HepG2 (cell line): ENCODE measurements around the gene THUMPD2. TPM values are rescaled to one million over a fixed set of nuclear protein-coding genes. Genes with fewer than 3 reads are reported as not detected.

Source experiments
- ATAC-seq: fragments of 200-7000 bp; cut with Tn5 transposase; 3 replicates; pipeline ENCODE4 v1.9.1; 2020; ENCODE audit warnings: mild to moderate bottlenecking, moderate library complexity
- BruUV-seq: library from RNA; stranded (reverse); fragments of 400-500 nt; replicated peaks from 2 replicates; lab custom pipeline; 2021; lab: Mats Ljungman, UMichigan
- CTCF ChIA-PET: fragments of 300-600 bp; formaldehyde crosslinking; extraction: SDS; loops from one replicate; lab custom pipeline; 2021; ENCODE audit warnings: low total read pairs, inconsistent platforms, low intra/inter-chr PET ratio; lab: Yijun Ruan, JAX
- POLR2A ChIA-PET: fragments of 350-600 bp; sonication (Branson Sonifier 250); formaldehyde crosslinking; loops from one replicate; lab custom pipeline; 2020; ENCODE audit warnings: antibody characterized with exemption, inconsistent platforms; lab: Yijun Ruan, JAX
- DNase-seq: peaks from one replicate; pipeline ENCODE4 v3.0.0-alpha.2; 2015; ENCODE audit warnings: low spot score
- FAIRE-seq: peaks from 3 replicates; lab custom pipeline; 2011; peaks lifted over from hg19 to GRCh38; lab: Jason Lieb, UNC
- H2AFZ ChIP-seq: one replicate; pipeline ENCODE4 v1.6.1; 2011; ENCODE audit warnings: low read length, inconsistent platforms
- H3K27ac ChIP-seq: fragments of 300-600 bp; 3 replicates; pipeline ENCODE4 v1.8.0; 2011; ENCODE audit warnings: mixed run types, mild to moderate bottlenecking, mixed read lengths, low read length, inconsistent platforms; ENCODE audit not compliant: insufficient read depth; ENCODE audit errors: extremely low read length
- H3K27me3 ChIP-seq, 2 experiments: fragments of 200-600 bp in 1 of 2; 2 replicates in 1 of 2; 3 replicates in 1 of 2; pipeline versions ENCODE4 v1.6.0 to v1.8.0; 2011; ENCODE audit warnings: low read length in 2 of 2, mild to moderate bottlenecking in 2 of 2, moderate library complexity in 2 of 2, inconsistent platforms in 1 of 2; ENCODE audit not compliant: insufficient read depth in 2 of 2, control insufficient read depth in 1 of 2
- H3K36me3 ChIP-seq, 2 experiments: fragments of 200-600 bp in 1 of 2; replicated peaks in 1 of 2; 2 replicates in 1 of 2; 3 replicates in 1 of 2; pipeline versions ENCODE4 v1.5.1 to v1.8.0; 2011; ENCODE audit warnings: low read length in 2 of 2, inconsistent platforms in 1 of 2; ENCODE audit not compliant: insufficient read depth in 2 of 2, control insufficient read depth in 1 of 2
- H3K4me1 ChIP-seq: 2 replicates; pipeline ENCODE4 v1.5.1; 2012; ENCODE audit warnings: low read length, inconsistent platforms; ENCODE audit not compliant: insufficient read depth
- H3K4me2 ChIP-seq: 2 replicates; pipeline ENCODE4 v1.6.0; 2011; ENCODE audit warnings: low read depth, low read length, inconsistent platforms
- H3K4me3 ChIP-seq, 3 experiments: fragments of 200-600 bp in 1 of 3; sonication (generic), shearing (Covaris generic) in 1 of 3; replicated peaks in 1 of 3; 2 replicates each; pipeline ENCODE4 v1.5.1; 2011 to 2016; ENCODE audit warnings: low read length in 3 of 3, inconsistent platforms in 2 of 3, low read depth in 2 of 3, mild to moderate bottlenecking in 2 of 3, control low read depth in 1 of 3, mixed read lengths in 1 of 3; ENCODE audit not compliant: insufficient read depth in 1 of 3
- H3K79me2 ChIP-seq: one replicate; pipeline ENCODE4 v1.6.1; 2011; ENCODE audit warnings: low read length, inconsistent platforms; ENCODE audit not compliant: insufficient read depth
- H3K9ac ChIP-seq: 2 replicates; pipeline ENCODE4 v1.6.0; 2011; ENCODE audit warnings: mild to moderate bottlenecking, low read depth, low read length, inconsistent platforms; ENCODE audit not compliant: insufficient read depth
- H3K9me3 ChIP-seq: 2 replicates; pipeline ENCODE4 v1.5.1; 2012; ENCODE audit warnings: mild to moderate bottlenecking, low read length
- H4K20me1 ChIP-seq: 2 replicates; pipeline ENCODE4 v1.6.0; 2011; ENCODE audit warnings: inconsistent platforms, mild to moderate bottlenecking, low read length, moderate library complexity; ENCODE audit not compliant: insufficient read depth
- ARNTL ChIP-seq: sonication (generic); formaldehyde crosslinking; IDR thresholded peaks from 2 replicates; pipeline ENCODE4 v1.4.0; 2020; ENCODE audit warnings: mild to moderate bottlenecking, missing genetic modification reagents
- CEBPB ChIP-seq: IDR thresholded peaks from 2 replicates; pipeline ENCODE4 v1.6.1; 2011; ENCODE audit warnings: low read depth, low read length, improper control_type of control experiment, borderline replicate concordance
- IRF9 ChIP-seq: sonication (generic); formaldehyde crosslinking; IDR thresholded peaks from 2 replicates; pipeline ENCODE4 v1.8.0; 2022; ENCODE audit warnings: missing genetic modification reagents, mild to moderate bottlenecking, borderline replicate concordance
- NR2C2 ChIP-seq: sonication (generic); formaldehyde crosslinking; IDR thresholded peaks from 2 replicates; pipeline ENCODE4 v1.4.0; 2020; ENCODE audit warnings: missing genetic modification reagents, mild to moderate bottlenecking, moderate library complexity, borderline replicate concordance
- RAD51 ChIP-seq: fragments of 450-650 bp; IDR thresholded peaks from 2 replicates; pipeline ENCODE4 v1.6.1; 2016; ENCODE audit warnings: borderline replicate concordance
- THYN1 ChIP-seq: sonication (generic); formaldehyde crosslinking; IDR thresholded peaks from 2 replicates; pipeline ENCODE4 v1.8.1; 2023; ENCODE audit warnings: low read depth, mild to moderate bottlenecking, moderate library complexity, missing genetic modification reagents, borderline replicate concordance
- TRIM24 ChIP-seq: sonication (generic); formaldehyde crosslinking; IDR thresholded peaks from 2 replicates; pipeline ENCODE4 v1.8.0; 2022; ENCODE audit warnings: mild to moderate bottlenecking, missing genetic modification reagents
- YEATS2 ChIP-seq: sonication (generic); formaldehyde crosslinking; IDR thresholded peaks from 2 replicates; pipeline ENCODE4 v1.4.0; 2020; ENCODE audit warnings: missing genetic modification reagents, borderline replicate concordance
- ZBTB43 ChIP-seq: sonication (generic); formaldehyde crosslinking; conservative IDR thresholded peaks from 2 replicates; pipeline ENCODE4 v1.4.0; 2020; ENCODE audit warnings: missing genetic modification reagents
- ZNF101 ChIP-seq: sonication (generic); formaldehyde crosslinking; IDR thresholded peaks from 2 replicates; pipeline ENCODE4 v1.4.0; 2020; ENCODE audit warnings: mild to moderate bottlenecking, low read depth, missing genetic modification reagents, borderline replicate concordance
- ZNF142 ChIP-seq: sonication (generic); formaldehyde crosslinking; IDR thresholded peaks from 2 replicates; pipeline ENCODE4 v1.4.0; 2020; ENCODE audit warnings: missing genetic modification reagents
- ZNF292 ChIP-seq: sonication (generic); formaldehyde crosslinking; IDR thresholded peaks from 2 replicates; pipeline ENCODE4 v1.8.1; 2022; ENCODE audit warnings: mild to moderate bottlenecking, low read depth, missing genetic modification reagents, borderline replicate concordance
- ZNF30 ChIP-seq: sonication (generic); formaldehyde crosslinking; IDR thresholded peaks from 2 replicates; pipeline ENCODE4 v1.5.0; 2020; ENCODE audit warnings: mild to moderate bottlenecking, missing genetic modification reagents
- ZNF784 ChIP-seq: sonication (generic); formaldehyde crosslinking; IDR thresholded peaks from 2 replicates; pipeline ENCODE4 v1.5.1; 2020; ENCODE audit warnings: missing genetic modification reagents, mild to moderate bottlenecking, borderline replicate concordance
- WGBS: methylation state at CpG from one replicate; pipeline ENCODE4 v1.1.6; 2017; ENCODE audit warnings: low lambda C conversion rate; 5-methylcytosine and 5-hydroxymethylcytosine counted together
- in situ Hi-C: cut with HindIII; loops from 2 replicates; pipeline ENCODE4 v1.10.0; 2017; ENCODE audit warnings: low pct_unique_long_range_greater_than_20kb; ENCODE audit not compliant: extremely low pct_ligation_motif_present
- intact Hi-C: fragments of 100-400 bp; cut with micrococcal nuclease; formaldehyde crosslinking; loops from one replicate; pipeline ENCODE4 v1.10.0; 2022; ENCODE audit not compliant: unreplicated experiment
- polyA plus RNA-seq, 8 experiments: library from polyadenylated mRNA; depleted of rRNA in 3 of 8; stranded (reverse) in 7 of 8; unstranded in 1 of 8; fragments of >200 nt; fragmentation: Illumina TruSeq in 4 of 8; extraction: Trizol in 4 of 8; gene quantifications; 2 replicates each; pipeline versions ENCODE4 v1.2.1 to v1.2.3, GENCODE V29; 2011 to 2016; ENCODE audit warnings: low read depth in 4 of 8, missing spikeins in 1 of 8, mixed read lengths in 1 of 8; ENCODE audit not compliant: insufficient read depth in 1 of 8
- total RNA-seq, 5 experiments: library from RNA; depleted of rRNA; stranded (reverse); fragments of >200 nt; fragmentation: Illumina TruSeq; extraction: Trizol; gene quantifications; 2 replicates each; pipeline ENCODE4 v1.2.3, GENCODE V29; 2016; ENCODE audit warnings: low read depth in 1 of 5

The THUMPD2 gene
- total and polyA plus RNA-seq, 2 of the 13 experiments (the other 11 are each of a cell fraction or from before 2014, with no cell fraction given), result 11.8 to 15.6 TPM

GRCh38 chr2:39701137-39701536, 77.9 kb downstream of the THUMPD2 start (continued):
- TF ChIP-seq IRF9 (CRISPR knock-in tag), result no peak

- no peak for DNase-seq
- Histone ChIP-seq H3K4me3 (no peak overlapping the region), H3K4me2 (no peak overlapping the region), H2AFZ (no peak overlapping the region), H3K9me3 (peaks cover 17% of the 10 kb centered on the region), H3K79me2 (no peaks in the 10 kb centered on the region), H3K36me3 (no peaks in the 10 kb centered on the region), H4K20me1 (no peaks in the 10 kb centered on the region), H3K27me3 (no peaks in the 10 kb centered on the region), H3K4me1 (peaks cover 8% of the 10 kb centered on the region; the same call in 1 of the 2 replicates), H3K9ac (no peak overlapping the region), H3K27ac (no peak overlapping the region)
- 18% methylated on average over 2 of the region's 2 CpGs for WGBS
- in situ Hi-C loops (no loop called here), intact Hi-C loops (loop anchor here (10.0 kb wide), 1 partner anchor 183 kb away; no protein-coding TSS in a partner anchor)
- no TSS peak for BruUV-seq
- ChIA-PET POLR2A (no interaction called here), CTCF (interaction anchor here (1.0 to 1.3 kb wide), 2 partner anchors 181 to 184 kb away, joined by 3 to 5 read pairs; no protein-coding TSS in a partner anchor)
- ATAC-seq, result no peak
- FAIRE-seq, result no peak
- no peak for TF ChIP-seq YEATS2 (CRISPR knock-in tag)
- TF ChIP-seq ZNF30 (CRISPR knock-in tag), result no peak
- TF ChIP-seq RAD51, result no peak
- no peak for TF ChIP-seq ARNTL (CRISPR knock-in tag)
- no peak for TF ChIP-seq TRIM24 (CRISPR knock-in tag)
- no peak for TF ChIP-seq ZNF142 (CRISPR knock-in tag)
- no peak for TF ChIP-seq NR2C2
- no peak for TF ChIP-seq THYN1 (CRISPR knock-in tag)
- TF ChIP-seq ZNF101 (CRISPR knock-in tag), result no peak
- no peak for TF ChIP-seq ZNF784 (CRISPR knock-in tag)
- no peak for TF ChIP-seq CEBPB
- TF ChIP-seq ZNF292 (CRISPR knock-in tag), result no peak
- TF ChIP-seq ZBTB43 (CRISPR knock-in tag), result no peak
Observed at GRCh38 chr2:39697454-39697853, 81.6 kb downstream of the THUMPD2 start.
